NCI-H226 (cell line): ENCODE results near the gene FBRSL1.
"Not testable (repeated sequence)": the region's sequence is repeated elsewhere in the genome, so short reads cannot be mapped to it uniquely, and the experiment has no call there.

Experiments used
- DNase-seq: peaks from one replicate; pipeline ENCODE4 v3.0.0-alpha.2; 2015

Gene FBRSL1

DNA sequence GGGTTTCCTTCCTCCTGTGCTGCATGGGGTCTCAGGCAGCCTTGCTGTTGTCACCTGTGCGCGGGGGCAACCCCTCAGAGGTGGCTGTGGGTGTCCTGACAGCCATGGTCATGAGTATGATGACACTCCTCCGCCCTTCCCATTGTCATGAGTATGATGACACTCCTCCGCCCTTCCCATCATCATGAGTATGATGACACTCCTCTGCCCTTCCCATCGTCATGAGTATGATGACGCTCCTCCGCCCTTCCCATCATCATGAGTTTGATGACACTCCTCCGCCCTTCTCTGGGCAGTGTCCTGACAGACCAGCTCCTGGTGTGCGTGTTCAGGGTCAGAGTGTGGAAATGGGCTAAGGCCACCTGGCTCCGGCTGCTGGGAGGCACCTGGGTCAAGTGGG, 40.0 kb downstream of the FBRSL1 start:
- DNase-seq, result no peak

DNA sequence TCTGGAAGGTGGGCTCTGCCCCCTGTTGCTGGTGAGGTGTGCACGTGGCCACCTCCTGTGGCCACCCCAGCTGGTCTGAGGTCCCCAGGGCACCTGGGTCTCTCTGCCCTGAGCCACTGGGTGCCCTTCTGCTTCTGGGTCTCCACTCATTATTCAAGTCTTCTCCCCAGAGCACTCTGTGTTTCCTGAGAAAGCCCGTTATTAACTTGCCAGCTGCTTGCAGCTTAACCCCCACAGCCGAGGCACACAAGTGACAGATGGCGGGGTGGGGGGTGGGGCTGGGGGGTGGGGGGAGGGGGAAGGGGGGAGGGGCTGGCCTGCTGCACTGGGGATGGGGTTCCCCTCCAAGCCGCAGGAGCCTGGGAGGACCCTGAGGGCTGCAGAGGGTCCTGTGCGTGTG, 40.5 kb downstream of the FBRSL1 start:
- no peak for DNase-seq

DNA sequence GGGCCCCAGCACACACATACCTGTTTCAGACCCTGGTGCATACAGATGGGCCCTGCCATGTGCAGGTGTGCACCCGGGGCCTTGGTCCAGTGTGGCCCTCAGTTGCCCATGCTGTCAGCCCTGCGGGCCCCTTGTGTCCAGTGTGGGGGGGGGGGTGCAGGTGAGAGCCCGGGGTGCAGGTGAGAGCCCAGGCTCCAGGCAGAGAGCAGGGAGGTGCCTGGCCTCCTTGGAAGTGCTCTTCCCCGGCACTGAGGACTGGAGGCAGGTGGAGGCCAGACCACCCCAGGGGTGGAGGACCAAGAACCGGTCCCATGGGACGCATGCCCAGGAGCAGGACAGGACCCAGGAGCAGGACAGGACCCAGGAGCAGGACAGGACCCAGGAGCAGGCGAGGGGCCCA, 40.9 kb downstream of the FBRSL1 start:
- no peak for DNase-seq

DNA sequence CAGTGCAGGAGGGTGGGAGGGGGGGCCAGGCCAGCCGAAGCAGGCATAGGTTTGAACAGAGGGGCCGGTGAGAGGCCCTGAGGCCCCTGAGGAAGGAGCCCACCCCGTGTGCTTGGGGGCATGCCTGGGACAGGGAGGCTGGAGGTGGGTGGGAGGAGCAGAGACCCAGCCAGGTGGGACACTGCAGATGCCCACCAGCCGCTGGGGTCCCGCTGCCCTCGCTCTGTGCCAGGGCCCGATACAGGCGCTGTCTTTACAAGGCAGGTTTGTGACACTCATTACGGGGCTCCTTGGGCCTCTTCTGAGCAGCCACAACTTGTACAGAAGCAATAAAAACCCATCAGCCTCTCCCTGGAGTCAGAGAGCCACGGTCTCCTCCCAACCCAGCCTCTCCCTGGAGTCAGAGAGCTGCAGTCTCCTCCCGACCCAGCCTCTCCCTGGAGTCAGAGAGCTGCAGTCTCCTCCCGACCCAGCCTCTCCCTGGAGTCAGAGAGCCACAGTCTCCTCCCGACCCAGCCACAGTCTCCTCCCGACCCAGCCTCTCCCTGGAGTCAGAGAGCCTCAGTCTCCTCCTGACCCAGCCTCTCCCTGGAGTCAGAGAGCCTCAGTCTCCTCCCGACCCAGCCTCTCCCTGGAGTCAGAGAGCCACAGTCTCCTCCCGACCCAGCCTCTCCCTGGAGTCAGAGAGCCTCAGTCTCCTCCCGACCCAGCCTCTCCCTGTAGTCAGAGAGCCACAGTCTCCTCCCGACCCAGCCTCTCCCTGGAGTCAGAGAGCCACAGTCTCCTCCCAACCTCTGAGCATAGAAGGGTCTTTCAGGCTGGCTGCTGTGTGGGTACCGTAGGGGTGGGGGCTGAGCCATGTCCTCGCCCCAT, 43.0 kb downstream of the FBRSL1 start:
- not testable (repeated sequence) for DNase-seq

DNA sequence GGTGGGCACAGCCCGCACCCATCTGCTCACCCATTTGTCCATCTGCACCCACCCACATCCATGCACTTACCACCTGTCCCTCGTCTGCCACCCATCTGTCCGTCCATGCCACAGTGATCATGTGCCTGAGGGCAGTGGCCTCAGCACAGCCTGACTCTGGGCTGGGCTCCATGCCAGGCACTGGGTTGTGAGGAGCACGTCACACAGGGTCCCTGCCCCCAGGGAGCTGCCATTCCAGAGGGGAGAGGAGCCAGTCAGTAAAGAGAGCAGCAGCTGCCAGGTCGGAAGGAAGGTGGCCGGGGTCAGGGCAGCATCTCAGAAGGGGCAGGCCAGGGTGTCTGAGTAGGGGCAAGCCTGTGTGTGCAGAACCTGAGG, 43.6 kb downstream of the FBRSL1 start:
- DNase-seq, result no peak

DNA sequence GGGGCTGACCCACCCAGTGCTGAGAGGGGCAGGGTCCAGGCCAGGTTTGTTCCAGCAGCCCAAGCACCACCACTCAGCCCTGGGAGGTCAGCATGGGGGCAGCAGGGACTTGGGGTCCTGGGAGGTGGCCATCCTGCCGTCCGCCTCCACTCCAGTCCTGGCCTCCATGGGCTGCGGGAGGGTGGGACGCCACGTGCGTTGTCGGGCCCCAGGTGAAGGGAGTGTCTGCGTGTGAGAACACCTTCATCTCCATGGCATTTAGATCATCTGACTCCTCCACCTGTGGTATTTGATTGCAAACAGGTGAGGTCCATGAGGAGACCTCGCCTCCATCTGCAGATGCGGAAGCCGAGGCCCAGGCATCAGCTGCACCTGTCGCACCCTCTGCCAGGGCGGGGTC, 44.1 kb downstream of the FBRSL1 start:
- no peak for DNase-seq

DNA sequence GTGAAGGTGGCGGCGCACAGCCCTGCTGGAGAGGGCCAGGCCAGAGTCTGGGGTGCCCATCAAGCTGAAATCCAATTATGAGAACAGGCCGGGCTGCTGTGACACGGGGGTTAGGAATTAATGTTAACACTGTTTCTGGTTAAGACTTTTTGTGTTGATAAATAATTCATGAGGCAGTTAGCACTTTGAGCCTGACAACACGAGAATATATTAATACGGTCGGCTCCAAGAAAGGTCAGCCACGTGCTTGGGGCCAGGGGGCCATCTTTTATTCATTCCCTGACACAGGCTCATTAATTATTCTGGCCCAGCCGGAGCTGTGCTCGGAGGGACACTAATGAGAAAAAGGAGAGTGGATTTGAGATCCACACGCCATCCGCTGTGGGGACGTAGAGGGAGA, 45.1 kb downstream of the FBRSL1 start:
- no peak for DNase-seq

DNA sequence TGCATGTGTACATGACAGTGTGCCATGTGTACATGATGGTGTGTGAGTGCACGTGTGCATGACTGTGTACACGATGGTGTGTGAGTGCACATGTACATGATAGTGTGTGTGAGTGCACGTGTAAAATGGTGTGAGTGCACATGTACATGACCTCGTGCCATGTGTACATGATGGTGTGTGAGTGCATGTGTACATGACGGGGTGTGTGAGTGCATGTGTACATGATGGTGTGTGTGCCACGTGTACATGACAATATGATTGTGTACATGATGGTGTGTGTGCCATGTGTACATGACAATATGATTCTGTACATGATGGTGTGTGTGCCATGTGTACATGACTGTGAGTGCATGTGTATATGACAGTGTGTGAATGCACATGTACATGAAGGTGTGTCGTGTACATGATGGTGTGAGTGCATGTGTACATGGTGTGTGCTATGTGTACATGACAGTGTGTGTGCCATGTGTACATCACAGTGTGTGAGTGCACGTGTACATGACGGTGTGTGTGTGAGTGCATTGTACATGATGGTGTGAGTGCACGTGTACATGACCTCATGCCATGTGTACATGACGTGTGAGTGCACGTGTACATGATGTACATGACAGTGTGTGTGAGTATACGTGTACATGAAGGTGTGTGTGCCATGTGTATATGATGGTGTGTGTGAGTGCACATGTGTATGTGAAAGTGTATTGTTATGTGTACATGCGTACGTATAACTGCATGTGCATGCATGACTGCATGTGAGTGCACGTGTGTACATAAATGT, 46.3 kb downstream of the FBRSL1 start:
- DNase-seq, result no peak

DNA sequence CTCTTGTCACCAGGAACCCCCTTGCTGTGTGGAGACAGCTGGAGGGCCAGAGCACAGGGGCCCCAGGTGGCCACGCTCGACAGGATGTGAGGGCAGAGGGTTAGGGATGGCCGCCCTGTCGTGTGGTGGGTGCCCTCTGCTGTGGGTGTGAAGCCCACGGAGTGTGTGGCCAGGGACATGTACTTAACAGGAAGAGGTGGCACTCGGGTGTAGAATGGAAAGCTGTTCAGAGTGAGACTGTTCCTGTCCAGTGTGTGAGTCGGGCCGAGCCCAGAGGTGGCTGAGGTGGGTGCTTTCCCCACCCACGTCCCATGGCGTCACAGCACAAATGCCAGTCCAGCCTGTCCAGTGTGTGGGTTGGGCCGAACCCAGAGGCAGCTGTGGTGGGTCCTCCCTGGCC, 47.1 kb downstream of the FBRSL1 start:
- no peak for DNase-seq

DNA sequence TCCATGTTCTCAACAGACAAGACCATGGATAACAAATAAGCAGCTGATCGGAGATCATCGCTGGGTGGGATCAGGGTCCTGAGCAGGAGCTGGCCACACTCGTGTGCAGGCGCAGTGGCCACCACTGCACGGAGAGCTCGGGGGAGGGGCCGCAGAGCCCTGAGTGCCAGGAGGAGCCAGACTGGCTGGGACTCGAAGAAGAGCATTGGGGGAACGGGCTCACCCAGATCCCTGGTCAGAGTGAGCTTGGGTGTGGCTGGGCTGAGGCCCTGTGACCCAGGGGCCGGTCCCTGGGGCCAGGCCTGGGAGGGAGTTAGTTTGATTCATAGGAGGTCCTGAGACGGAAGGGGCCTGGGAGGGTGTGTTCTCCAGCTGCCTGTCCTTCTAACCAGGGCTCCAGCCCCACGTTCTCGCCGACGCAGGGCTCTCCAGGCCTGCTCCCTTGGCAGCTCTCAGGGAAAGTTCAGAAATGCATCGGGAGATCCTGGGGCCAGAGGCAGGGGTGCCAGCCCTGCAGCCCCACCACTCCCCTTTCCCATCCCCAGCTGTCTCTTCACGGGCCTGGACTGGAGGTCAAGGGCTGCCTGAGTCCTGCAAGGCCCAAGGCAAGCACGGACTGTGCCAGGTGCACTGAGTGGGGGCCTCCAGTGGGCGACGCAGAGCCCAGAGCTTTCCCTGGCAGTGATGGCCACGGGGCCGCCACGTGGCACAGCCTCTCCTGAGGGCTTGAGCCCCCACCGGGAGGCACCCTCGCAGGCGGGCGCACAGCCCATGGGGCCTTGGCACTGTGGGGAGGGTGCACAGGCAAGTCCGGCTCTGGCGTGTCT, 48.1 kb downstream of the FBRSL1 start:
- no peak for DNase-seq

DNA sequence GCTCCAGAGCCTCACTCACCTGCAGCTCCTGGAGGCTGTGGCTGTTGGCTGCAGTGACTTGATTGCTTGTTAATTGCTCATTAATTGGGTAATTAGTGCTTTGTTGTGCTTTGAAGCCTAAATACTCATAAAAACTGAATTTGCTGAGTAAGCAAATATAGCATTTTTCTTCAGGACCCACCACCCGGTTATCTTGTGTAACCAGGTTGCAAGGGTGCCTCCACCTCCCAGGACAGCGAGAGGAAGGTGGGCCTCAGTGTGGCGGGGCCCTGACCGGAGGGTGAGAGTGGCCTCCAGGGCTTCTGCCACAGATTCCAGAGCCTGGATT, 48.7 kb downstream of the FBRSL1 start:
- no peak for DNase-seq

DNA sequence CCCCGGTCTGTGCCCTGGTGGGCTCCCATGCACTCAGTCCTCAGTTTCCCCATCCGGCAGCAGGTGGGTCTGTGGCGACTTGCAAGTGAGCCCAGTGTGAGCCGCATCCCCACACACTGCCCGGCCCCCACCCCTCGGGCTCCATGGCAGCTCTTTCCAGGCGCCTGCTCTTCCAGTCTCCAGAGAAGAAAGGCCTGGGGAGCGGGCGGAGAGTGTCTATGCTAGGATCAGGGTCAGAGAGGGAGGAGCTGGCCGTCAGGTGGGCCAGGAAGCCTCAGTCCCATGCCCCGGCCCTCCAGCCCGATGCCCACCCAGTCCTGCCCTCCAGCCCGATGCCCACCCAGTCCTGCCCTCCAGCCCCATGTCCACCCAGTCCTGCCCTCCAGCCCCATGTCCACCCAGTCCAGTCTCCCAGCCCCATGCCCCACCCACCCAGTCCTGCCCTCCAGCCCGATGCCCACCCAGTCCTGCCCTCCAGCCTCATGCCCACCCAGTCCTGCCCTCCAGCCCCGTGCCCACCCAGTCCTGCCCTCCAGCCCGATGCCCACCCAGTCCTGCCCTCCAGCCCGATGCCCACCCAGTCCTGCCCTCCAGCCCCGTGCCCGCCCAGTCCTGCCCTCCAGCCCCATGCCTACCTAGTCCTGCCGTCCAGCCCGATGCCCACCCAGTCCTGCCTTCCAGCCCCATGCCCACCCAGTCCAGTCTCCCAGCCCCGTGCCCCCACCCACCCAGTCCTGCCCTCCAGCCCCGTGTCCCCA, 49.2 kb downstream of the FBRSL1 start:
- no peak for DNase-seq

DNA sequence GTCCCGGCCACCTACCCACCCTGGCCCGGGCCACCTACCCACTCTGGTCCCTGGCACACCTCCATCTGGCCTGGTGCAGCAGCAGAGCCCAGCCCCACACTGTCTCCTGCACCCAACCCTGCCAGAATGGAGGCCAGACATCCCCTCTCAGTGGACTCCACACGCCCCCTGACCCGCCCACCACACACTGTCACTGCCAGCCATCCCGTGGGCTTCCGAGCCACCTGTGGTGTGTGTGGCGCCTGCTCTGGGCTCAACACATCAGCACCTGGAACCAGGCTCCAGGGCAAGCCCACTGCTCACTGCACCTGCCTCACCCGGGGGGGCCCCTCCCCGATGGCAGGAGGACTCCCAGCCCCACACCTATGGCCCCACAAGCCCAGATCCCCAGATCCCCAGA, 50.5 kb downstream of the FBRSL1 start:
- no peak for DNase-seq

DNA sequence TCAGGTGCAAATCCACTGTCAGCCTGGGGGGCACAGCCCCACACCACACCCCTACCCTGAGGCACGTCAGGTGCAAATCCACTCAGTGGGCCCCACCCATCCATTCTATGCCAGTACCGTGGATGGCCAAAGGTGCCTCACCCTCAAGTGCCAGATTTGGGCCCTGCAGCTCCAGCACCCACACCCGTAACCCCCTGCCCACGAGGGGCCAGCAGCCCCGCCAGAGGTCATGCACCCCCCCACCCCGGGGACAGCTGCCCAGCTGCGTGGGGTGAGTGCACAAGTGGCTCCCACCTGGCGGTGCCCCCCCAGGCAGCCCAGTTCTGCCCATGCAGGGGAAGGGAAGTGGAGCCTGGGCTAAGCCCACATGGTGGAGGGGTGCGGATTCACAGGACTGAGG, 51.2 kb downstream of the FBRSL1 start:
- DNase-seq, result no peak

DNA sequence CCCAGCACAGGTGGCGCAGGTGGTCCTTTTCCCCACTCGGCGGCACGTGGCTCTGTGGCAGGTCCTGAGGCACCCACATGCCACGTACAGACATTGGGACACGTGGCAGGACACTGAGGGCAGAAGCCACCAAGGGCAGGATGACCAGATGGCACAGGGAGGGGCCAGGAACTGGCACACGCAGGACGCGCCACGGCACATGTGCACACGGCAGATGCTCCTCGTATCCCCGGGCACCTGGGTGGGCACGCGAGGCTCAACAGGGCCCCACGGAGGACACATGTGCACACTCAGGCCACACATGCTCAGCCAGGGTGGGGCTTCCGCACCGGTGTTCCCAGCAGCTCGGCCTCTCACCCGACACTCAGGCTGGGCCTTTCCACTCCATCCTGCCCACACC, 52.0 kb downstream of the FBRSL1 start:
- DNase-seq, result no peak

DNA sequence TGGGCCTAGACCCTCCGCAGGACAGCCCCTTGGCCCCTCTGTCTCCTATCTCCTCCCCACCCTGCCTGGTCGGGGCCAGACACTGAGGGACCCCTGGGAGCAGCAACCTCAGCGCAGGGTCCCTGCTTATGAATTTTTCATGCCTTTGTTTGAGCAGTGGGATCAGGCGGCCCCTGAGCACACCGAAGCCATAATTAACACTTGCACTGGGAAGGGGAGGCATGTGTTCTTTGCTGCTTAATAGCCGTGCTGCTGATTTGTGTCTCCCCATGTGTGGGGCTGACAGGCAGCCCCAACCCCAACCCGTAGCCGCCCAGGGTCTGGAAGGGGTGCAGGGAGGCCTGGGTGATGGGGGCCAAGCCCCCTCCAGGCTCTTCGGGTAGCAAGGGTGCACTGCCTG, 52.7 kb downstream of the FBRSL1 start:
- DNase-seq, result no peak

DNA sequence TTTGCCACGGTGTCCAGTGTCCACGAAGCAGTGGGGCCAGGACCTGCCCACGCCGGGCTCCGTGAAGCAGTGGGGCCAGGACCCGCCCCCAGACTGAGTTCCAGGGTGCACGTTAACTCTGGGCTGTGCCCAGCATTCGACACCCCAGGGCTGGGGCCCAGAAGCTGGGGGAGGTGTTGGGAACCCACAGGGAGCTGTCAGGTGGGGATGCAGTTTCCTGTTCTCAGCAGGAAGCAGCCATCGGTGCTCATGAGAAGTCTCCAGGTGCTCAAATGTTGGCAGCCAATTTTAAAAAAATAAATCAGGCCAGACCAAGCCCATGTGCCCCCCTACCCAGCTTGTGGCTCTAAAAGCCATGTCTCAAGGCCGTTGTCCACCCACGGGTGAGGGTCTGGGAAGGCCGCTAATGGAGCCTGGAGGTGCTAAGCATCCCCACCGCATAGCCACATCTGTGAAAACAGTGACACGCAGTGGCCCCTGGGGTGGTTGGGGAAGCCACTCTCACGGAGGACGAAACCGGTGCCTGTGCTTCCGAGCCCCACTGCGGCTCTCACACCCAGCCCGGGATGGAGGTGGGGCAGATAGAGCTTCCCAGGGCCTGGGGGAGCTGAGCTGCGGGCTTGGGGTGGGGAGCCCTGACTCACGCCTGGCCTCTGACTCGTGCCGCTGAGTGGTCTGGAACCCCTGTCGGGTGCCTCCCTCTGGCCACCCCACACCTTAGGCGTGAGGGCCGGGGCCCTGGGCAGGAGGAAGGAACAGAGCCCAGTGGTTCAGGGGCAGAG, 53.5 kb downstream of the FBRSL1 start:
- DNase-seq, result no peak

DNA sequence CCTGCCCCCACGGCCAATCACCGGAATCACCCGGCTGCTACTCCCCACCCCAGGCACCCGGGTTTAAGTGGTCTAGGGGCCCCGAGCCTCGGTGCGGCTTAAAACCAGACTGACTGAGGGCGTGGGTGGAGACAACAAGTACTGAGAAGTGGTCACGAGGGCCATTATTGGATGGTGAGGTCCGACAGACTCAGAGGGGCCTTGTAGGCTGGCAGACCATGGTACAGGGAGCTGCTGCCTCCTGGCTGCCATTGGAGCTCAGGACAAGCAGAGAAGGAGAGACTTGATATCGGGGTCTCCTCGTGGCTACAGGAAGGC, 54.1 kb downstream of the FBRSL1 start:
- DNase-seq, result no peak

DNA sequence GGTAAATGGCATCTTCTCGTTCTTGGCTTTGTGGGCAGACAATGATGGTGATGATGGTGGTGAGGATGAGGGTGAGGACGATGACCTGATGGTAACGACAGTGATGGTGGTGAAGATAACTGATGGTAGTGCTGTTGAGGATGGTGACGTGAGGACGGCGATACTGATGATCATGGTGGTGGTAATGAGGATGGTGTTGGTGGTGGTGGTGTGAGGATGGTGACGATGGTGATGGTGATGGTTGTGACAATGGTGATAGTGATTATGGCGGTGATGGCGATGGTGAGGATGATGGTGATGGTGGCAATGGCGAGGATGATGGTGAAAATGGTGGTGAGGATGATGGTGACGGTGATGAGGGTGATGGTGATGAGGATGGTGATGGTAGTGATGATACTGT, 54.5 kb downstream of the FBRSL1 start:
- DNase-seq, result no peak

DNA sequence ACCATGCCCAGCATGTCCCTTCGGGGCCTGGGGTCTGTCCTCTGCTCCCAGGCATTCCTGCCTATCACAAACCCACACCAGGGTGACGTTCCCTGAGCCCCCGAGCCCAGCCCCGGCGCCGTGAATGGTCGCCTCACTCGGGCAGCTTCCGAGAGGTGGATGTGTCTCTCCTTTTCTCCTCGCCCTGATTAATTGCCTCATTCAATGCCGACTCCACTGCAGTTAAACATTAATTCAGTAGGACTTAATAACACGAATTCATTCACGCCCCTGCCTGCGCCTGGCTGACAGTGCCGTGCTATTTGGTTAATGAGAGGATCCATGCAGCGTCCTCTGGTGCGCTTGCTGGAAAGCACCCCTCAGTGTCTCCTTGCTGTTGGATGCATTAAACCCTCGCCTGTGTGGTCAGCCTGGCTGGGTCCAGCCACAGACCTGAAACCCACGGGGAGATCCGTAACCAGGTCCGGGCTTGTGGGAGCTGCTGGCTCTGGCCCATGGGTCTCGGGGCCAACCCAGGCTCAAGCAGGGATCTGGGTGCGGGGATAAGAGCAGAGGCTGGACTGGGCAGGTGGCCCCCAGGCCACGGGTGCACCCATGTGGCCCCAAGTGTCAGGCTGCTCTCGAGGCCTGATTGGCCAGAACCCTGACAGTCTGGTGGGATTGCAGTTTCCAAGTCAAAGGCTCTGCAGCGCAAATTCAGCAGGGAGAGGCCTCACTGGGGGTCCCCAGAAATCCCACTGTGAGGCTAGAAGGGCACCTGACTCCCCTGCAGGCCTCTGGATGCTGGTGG, 55.4 kb downstream of the FBRSL1 start:
- no peak for DNase-seq

DNA sequence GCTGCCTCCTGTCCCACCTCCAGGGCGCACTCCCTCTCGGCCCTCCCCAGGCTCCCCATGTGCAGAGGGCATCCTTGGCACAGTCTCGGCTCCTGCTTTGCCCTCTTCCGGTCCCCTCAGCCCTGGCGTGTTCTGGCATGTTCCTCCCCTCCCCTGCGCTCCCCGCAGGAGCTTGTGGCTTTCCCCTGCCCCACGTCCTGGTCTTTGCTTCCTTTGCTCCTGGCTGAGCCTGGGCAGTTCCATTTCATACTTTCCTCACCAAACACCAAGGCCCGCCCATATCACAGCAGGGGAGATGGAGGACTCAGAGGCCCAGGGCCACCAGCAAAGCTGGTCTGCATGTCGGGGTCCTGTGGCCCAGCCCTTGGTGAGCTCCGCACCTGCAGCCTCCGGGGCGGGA, 56.0 kb downstream of the FBRSL1 start:
- DNase-seq, result no peak

DNA sequence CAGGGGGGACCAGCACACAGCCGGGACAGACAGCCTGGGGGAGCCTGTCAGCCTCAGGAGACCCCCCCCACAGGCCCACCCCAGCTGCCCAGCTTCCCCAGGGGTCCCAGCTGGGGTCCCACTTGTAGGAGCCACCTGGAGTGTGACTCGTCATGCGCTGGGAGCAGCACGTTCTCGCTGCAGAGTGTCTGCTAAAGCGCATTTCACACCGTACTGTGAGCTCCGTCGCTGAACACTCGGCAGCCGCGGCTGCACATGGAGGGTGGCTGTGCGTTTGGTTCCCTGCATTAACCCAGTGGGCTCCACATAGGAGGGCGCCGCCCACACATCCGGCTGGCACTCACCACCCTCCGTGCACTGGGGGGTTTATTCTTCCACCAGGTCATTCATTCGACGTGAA, 56.7 kb downstream of the FBRSL1 start:
- DNase-seq, result no peak
